Left kidney (tissue), 2 donors: ENCODE measurements around the gene PRKG1. TPM values are rescaled to one million over a fixed set of nuclear protein-coding genes. Genes with fewer than 3 reads are reported as not detected.
"Not testable (repeated sequence)": the region's sequence is repeated elsewhere in the genome, so short reads cannot be mapped to it uniquely, and the experiment has no call there.

ENCODE experiments used
- DNase-seq: peaks from one replicate; pipeline ENCODE4 v3.0.0-alpha.2; 2013
- polyA plus RNA-seq: library from polyadenylated mRNA; unstranded; fragments of 120-200 nt; gene quantifications from one replicate; pipeline ENCODE4 v1.2.1, GENCODE V29; 2013; ENCODE audit not compliant: insufficient read length

Gene PRKG1
- polyA plus RNA-seq, 1 donor: 14.9 TPM

DNA sequence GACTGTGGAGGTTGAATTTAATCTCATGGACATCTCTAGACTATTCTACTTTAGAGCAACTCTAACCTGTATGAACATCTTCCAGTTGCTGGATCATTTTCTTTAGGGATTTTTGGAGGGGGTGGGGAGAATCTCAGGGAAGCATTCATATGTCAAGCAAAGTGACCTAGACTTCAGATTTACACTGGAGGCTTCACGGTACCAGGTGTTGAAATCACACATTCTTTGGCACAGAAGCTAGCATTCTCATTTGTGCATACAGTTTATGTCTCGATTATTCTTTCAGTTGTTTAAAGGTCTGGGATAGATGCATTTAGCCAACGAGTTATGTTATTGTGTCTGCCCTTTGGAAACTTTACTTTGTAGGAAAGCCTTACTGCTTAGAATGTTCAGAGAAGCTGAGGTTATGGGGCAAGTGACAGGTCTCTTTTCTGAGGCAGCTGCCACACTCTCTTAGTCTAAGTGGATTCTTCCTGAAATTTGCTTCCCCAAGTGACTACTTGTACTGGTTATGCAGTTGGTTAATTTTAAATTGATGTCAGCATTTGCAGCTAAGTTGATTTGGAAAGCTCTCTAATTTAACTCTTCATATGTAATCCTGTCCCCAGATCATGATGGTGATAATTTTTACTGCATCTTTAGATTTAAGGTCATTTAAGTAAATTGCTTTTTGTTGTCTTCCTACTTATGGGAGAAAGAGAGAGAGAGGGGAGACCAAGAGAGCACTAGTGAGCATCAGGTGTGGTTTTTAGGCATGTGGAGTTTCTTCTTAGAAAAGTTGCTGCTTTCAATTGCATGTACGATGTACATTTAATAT is 153.8 kb downstream of the PRKG1 start:
- no peak for DNase-seq

DNA sequence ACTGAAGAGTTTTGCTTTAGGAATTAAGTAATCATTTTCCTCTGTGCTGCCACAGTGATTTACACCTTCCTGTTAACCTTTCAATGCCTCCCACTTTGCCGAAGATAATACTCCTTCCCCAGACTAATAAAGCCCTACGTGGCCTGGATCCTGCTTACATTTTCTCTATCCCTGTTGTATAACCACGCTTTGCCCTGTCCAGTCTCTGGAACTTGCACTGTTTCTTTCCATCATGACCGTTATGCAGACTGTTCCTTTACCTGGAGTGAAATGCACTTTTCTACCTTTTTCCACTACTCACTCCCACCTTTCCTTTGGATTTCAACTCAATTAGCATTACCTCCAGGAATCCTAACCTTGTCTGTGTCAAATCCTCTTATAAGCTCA is 154.4 kb downstream of the PRKG1 start:
- no peak for DNase-seq

DNA sequence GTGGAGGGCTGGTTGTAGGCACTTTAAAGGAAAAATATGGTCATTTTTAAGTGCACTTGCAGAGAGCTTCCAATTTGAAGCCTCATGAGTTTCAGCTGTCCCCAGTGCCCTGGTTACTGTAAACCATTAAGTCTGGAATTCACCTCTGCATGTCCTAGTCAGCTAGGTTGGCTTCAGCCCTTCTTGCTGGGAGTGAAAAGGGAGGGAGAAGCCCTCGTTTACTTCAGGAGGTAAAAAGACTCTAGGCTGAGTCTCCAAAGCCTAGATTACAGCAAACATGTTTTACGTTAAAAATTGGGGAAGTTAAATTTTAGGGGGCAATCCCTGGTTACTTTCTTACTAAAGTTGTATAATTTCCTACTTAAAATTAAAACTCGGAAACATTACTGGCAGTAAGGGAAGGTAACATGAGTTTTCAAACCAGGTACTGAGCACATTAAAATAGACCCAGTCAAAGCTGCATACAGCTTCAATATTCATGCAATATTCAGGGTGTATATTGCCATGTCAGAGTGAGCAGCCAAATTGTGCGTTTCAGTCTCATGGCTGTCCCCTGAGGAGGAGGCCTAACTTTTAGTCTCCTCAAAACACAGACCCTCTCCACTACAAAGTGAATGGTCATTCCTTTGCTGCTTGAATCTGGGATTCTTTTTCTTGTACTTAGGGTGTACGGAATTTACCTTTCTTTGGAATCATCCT is 156.7 kb downstream of the PRKG1 start:
- DNase-seq: no peak

DNA sequence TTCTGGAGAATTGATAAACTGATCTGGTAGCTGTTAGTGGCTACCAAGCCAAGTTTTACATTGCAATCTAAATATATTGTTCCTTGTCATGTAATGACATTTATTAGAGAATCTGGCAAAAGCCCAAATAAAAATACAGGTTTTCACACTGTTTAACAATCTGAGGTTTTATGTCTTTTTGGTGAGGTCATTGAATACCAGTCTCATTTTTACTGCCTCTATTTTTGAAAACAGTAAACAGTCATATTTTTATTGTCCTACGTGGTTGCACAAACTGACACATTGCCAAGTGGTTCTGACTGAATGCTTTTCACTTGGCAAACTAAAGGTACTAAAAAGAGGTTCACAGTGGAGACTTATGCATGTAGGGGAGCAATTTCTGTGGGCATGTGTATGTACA is 157.5 kb downstream of the PRKG1 start:
- DNase-seq: no peak

DNA sequence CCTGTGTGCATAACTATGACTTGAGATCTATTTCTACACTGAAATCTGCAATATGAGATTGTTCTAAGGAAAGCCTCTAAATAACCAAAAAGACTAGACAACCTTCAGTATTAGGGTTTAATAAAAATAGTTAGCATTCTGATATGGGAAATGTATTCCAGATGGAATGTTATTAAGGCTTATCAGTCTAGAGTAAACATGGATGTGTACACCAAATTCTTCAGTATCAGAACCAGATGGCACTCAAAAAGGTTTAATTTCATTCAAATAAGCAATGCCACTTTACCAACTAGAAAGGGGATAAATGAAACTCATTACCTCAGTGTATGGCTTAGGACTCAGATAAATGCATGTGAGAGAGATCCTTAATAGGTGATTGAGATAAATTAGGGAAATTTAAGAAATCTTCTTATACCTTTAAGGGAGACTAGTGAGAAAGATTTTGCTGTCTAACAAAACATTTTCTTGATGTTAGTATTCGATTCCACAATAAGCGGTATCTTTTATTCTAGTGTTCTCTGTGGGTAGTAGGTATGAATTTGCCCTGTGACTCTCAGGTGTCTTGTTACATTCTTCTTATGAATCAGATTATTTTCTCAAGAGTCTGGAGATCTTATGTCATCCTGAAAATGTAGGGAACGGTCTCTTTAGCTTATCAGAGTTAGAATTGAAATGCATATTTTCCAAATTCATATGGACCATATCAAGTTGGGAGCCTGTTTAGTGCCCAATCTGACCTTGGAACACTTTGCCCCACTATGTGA is 159.2 kb downstream of the PRKG1 start:
- DNase-seq: no peak

DNA sequence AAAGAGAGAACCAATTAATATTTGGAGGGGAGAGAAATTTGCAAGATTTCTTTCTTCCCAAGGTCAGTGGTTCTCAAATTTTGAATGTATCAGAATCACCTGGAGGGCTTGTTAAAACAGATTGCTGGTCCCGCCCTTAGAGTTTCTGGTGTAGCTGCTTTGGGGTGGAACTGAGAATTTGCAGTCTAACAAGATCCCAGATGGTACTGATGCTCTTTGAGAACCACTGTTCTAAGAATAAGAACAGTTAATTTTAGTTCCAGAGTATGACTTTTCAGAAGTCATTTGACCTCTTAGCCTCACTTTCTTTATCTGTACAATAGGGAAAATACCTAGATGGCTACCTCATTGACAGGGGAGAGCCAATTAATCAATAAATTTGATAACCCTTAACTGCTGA is 161.6 kb downstream of the PRKG1 start:
- no peak for DNase-seq

DNA sequence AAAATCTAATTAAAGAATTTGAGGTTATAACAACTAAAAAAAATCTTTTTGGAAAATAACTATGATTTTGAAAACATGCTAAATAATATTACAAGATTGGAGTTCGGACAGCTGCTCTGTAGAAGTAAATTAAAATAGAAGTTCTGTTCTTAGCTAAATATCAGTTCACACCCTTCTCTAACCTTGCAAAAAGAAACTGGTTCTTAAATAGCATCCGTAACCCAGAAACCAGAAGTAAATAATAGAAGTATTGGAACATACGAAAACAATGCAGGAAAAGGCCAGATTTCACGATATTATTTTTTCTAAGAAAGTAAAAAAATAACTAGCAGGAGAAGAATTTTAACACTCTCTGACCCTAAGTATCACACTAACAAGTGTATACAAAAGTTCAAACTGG is 164.7 kb downstream of the PRKG1 start:
- no peak for DNase-seq

DNA sequence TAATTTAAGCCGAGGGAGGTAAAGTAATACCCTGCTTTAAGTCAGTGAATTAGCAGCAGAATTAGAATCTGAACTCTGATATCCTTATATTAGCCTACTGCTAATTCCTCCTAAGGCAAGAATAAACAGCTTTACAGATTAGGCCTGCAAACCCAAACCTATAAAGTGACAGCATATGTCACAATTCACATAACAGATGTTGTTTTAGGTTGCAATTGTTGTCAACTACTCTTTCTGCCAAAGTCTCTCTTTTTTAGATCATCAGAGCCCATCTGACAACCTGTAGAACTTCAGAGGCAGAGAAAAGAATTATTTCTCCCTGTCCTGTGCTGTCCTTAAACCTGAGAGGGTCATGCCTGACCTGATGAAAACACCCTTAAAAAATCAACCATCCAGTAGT is 167.2 kb downstream of the PRKG1 start:
- no peak for DNase-seq

DNA sequence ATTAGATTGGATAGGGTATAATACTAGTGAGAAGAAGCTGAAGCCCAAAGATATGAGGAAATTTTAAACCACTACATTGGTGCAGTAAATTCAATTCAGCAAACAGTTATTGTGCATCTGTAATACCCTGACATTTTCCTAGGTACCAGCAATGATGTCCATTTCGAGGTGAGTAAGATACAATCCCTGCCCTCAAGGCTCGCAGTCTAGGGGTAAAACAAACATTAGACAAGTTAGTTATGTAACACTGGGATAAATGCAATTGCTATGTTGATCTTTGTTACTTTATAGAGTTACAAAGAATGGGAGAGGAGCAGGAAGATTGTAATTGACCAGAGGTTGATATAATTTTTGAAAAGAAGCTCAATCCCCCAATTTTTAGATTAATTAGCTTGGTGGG is 168.1 kb downstream of the PRKG1 start:
- no peak for DNase-seq

DNA sequence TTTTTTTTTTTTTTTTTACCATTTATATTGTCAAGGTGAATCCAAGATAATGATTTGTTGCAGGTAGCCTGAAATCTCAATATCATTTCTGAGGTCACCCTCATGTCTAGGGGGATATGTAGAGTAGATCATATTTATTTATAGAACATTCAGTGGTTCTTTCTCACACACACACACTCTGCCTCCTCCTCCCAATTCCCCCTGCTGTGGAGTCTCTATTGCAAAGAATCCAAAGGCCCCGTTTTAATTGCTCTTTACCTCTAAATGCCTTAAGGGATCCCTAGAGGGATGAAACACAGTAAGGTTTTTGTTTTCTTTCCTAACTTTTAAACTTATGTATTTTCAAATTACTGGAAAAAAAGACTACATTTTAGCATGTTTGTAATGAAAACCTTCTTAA is 170.0 kb downstream of the PRKG1 start:
- no peak for DNase-seq

DNA sequence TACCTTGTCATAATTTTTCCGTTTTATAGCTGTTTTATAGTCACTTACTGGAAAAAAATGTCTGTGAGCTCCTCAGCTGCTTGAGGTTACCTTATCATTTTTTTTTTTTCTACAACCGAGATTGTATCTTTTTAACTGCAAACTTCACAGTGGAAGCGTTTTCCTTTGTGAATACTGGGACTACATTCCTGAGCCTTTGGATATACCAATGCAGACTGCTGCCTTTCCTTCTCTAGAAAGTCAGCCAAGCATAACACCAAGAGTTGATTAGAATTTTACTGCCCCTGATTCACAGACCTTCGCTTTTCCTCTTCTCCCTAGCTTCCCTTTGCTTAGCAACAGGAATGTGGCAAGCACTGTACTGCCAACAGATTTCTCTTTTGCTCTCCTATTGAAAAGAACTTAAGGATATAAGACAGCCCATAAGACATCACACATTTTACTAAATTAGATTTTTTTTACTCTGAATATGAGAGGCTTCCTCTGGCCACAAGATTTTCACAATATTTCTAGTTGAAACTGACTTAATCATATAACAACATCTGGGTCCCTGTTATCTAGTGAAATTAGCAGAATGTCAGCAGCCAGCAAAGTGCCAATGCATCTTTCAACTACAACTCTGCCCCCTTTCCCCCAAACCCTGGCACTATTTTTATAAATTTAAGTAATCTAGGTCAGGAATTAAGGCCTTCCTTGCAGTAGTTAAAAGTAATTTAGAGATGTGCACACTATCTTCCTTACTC is 170.6 kb downstream of the PRKG1 start:
- DNase-seq: peak; percentile 72

DNA sequence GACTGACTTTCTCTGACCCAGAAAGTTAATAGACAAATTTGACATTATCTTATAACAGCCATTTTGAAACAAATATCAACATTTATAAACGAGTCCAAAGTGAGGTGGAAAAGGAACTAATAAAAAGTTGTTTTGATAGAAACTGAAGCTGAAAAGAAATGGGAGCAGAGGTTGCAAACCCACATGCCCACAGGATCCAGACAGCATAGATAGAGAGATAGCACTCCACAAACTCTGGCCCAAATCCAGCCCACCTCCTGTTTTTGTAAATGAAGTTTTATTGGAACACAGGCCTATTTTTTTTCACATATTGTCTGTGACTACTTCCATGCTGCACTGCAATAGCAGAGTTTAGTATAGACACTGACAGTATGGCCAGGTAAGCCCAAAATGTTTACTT is 171.9 kb downstream of the PRKG1 start:
- no peak for DNase-seq

DNA sequence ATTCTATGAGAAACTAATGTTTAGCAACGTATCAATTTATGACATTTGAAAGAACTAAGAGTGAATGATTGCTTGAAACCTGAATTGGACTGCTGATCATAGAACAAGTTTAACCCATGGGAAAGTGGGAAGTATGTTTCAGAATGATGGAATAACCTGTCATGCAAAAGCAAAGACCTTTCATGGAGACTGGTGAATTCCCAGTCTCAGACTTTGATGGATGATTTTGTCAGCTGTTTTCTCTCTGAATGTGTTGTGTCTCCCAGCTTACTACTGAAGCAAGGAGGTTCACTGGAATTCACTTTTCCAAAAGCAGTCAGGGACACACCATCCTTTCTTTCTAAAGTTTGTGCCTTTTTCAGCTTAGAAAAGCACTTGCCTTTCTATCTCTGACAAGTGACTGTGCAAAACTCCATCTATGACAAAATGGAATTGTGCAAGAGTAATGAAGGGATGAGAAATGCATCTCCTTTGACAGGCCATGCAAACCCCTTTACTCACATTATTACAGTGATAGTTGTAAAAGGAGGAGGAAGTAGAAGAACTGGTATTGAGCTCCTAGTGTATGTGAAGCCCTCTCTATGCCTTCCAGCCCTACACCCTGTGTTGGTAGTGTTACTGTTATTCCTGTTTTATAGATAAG is 176.1 kb downstream of the PRKG1 start:
- DNase-seq: no peak

DNA sequence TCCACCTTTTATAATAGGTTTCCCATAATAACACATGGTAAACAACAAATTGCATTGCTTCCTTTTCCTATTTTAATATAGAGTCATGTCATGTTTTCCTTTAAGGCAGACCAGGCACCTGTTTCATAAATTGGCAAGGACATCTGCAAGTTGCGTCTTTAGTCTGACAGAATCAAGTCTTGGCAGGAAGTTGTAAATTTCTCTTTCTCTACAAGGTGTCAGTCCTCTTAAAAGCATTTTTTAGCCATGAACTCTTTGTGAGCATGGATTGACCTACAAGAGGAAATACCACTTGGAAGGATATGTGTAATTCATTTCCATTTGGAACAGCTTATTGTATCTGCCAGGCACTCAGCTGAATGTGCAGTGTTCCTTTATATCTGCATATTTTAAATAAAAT is 176.8 kb downstream of the PRKG1 start:
- DNase-seq: no peak

DNA sequence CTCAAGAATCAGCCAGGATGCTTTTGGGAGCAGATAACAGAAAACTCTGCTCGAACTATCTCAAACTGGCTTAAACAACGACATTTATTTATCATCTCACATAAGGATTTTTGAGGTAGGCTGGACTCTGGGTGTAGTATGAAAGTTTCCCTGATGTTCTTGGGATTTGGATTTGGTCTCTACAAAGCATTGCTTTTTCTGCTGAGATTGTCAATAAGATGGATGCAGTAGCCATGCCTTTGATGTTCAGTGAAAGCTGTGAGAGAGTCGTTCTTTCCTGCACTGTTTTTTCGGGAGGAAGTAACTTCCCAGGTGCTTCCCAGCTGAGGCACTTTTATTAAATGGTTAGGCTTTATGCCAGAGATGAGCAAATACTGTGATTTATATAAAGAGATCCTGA is 181.1 kb downstream of the PRKG1 start:
- no peak for DNase-seq

DNA sequence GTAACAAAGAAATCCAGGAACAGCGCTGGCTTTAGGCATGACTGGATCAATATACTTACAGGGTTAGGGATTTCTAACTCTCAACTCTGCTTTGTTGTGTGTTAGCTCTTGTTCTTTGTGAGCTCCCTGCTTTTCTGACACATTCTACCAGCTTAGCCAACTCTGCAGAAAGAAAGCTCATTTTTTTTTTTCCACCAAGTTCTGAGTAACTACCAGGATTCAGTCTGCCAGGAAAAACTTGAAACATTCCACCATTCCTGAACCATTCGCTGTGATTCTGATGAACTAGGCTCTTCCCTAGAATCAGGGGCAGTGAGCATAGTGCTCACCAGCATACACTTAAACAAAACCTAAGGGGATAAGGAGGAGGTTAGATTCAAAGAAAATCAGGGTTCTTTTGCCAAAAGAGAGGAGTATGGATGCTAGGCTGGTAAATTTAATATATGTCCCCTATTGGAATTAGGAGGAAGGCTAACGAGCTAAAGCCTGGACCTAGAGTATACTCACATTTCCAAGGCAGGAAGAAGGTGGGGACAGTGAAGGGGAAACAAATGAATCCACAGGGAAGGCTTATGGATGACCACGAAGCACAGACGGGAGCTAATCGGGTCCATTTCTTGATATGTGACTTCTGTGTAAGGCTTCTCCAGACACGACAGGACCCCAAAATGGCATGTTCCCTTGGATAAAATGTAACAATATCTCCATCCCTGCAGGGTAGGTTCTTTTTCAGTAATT is 183.4 kb downstream of the PRKG1 start:
- DNase-seq: no peak

DNA sequence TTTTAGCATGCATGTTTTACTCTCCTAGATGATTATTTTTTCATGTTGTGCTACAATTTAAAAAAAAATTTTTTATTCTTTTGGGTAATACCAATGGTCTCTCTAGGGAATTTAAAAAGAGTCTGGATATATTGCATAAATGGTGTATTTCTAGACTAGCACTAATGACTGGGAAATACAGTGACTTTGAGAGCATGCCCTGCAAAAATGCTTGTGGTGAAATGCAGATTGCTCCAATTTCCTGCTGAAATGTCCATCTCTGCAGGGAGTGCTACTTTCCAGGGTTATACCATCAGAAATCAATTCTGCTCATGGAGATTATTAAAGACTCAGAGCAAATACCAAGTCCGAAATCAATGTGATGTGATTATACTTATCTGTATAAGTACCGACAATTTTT is 186.1 kb downstream of the PRKG1 start:
- no peak for DNase-seq

DNA sequence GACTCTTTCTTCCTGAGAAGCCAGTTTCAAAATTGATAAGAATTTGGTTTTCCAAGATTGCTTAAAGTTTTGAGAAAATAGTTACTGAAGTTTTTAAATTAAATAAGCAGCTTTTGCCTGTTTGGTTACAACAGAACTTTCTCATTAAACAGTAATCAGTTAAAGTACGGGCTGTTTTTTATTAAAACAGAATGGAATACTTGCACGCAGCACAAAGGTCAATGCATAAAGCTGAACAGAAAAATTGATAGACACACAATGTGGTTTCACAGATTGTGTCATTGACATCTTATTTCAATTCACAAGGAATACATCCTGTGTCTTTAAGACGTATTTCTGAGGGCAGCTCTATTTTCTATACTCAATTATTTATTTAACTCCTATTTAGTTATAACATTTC is 192.2 kb downstream of the PRKG1 start:
- DNase-seq: no peak

DNA sequence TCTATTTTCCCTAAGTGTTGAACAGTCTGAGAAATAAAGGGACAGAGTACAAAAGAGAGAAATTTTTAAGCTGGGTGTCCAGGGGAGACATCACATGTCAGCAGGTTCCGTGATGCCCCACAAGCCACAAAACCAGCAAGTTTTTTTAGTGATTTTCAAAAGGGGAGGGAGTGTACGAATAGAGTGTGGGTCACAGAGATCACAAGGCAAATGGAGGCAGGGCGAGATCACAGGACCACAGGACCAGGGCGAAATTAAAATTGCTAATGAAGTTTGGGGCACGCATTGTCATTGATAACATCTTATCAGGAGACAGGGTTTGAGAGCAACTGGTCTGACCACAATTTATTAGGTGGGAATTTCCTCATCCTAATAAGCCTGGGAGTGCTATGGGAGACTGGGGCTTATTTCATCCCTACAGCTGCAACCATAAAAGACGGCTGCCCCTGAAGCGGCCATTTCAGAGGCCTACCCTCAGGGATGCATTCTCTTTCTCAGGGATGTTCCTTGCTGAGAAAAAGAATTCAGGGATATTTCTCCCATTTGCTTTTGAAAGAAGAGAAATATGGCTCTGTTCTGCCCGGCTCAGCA is 193.8 kb downstream of the PRKG1 start:
- DNase-seq: not testable (repeated sequence)

DNA sequence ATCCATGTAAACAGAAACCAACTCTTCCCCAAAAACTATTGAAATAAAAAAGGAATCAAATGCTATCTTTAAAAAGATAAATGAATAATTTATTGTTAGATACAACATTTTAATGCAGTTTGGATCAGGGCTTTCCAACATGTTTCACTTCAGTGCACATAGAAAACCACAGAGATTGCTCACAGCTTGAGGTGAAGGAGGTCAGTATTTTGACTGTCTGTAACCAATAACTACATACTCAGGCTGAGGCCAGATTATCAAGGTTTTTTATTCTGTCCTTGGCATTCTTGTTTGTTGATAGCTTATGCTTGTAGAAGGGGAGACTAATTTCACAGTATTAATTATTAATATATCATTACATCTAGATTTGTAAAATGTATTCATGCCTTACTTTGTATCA is 195.5 kb downstream of the PRKG1 start:
- DNase-seq: no peak
